SU-DHL-6 (cell line): Measurements from ENCODE around the gene EFHC2.

Experiments used
- H2AFZ ChIP-seq: fragments of 200-600 bp; sonication (generic); 2 replicates; pipeline ENCODE4 v1.6.1; 2014; ENCODE audit warnings: low read depth, mild to moderate bottlenecking, moderate library complexity, mixed read lengths, antibody characterized with exemption, low read length; ENCODE audit not compliant: severe bottlenecking
- H3F3A ChIP-seq: fragments of 200-600 bp; shearing (Covaris generic); 2 replicates; pipeline ENCODE4 v1.6.0; 2016; ENCODE audit warnings: antibody characterized with exemption, mild to moderate bottlenecking; ENCODE audit not compliant: insufficient read depth
- H3K27ac ChIP-seq: fragments of 200-600 bp; sonication (generic); 2 replicates; pipeline ENCODE4 v1.5.1; 2016; ENCODE audit warnings: low read depth, mild to moderate bottlenecking, low read length, moderate library complexity, mixed read lengths
- H3K27me3 ChIP-seq: fragments of 200-600 bp; sonication (generic), shearing (Covaris generic); 2 replicates; pipeline ENCODE4 v1.6.0; 2014; ENCODE audit warnings: mild to moderate bottlenecking, low read length
- H3K36me3 ChIP-seq: fragments of 200-600 bp; sonication (generic); 2 replicates; pipeline ENCODE4 v1.6.1; 2014; ENCODE audit warnings: mild to moderate bottlenecking, low read length, mixed read lengths
- H3K4me2 ChIP-seq: fragments of 300-600, 200-600 bp; shearing (Covaris generic), sonication (generic); 2 replicates; pipeline ENCODE4 v1.6.0; 2014; ENCODE audit warnings: low read length, low read depth, mild to moderate bottlenecking; ENCODE audit not compliant: poor library complexity, severe bottlenecking
- H3K4me3 ChIP-seq: fragments of 200-600 bp; sonication (generic); 2 replicates; pipeline ENCODE4 v1.5.1; 2014; ENCODE audit warnings: antibody characterized with exemption, low read length, mild to moderate bottlenecking, mixed read lengths; ENCODE audit not compliant: insufficient read depth, poor library complexity, severe bottlenecking
- H3K79me2 ChIP-seq: fragments of 200-600 bp; sonication (generic); 2 replicates; pipeline ENCODE4 v1.6.1; 2014; ENCODE audit warnings: mild to moderate bottlenecking, low read length, moderate library complexity; ENCODE audit not compliant: insufficient read depth
- H3K9ac ChIP-seq: fragments of 200-600 bp; sonication (generic); 2 replicates; pipeline ENCODE4 v1.7.0; 2014; ENCODE audit warnings: mild to moderate bottlenecking, low read length
- H3K9me2 ChIP-seq: fragments of 200-600 bp; sonication (generic); replicated peaks from 2 replicates; pipeline ENCODE4 v1.6.1; 2014; ENCODE audit warnings: low read length; ENCODE audit not compliant: insufficient read depth
- H3K9me3 ChIP-seq: fragments of 200-600 bp; sonication (generic); 2 replicates; pipeline ENCODE4 v1.6.1; 2014; ENCODE audit warnings: low read length, mixed read lengths; ENCODE audit not compliant: insufficient read depth
- H4K20me1 ChIP-seq: fragments of 200-600 bp; sonication (generic); 2 replicates; pipeline ENCODE4 v1.6.1; 2014; ENCODE audit warnings: low read depth, mild to moderate bottlenecking, antibody characterized with exemption, low read length, moderate library complexity, mixed read lengths
- EZH2phosphoT487 ChIP-seq: fragments of 200-600 bp; sonication (generic), shearing (Covaris generic); conservative IDR thresholded peaks from 2 replicates; pipeline ENCODE4 v1.6.1; 2018; ENCODE audit warnings: mild to moderate bottlenecking, antibody characterized with exemption, low read length, moderate library complexity, mixed read lengths
- TF ChIP-seq, protein P1 (sequence below): fragments of 200-600 bp; sonication (generic); IDR thresholded peaks from one replicate; pipeline ENCODE4 v1.5.1; 2017; ENCODE audit warnings: antibody characterized with exemption, mild to moderate bottlenecking, low read length, moderate library complexity; ENCODE audit not compliant: insufficient read depth, poor library complexity, severe bottlenecking

Gene EFHC2, protein sequence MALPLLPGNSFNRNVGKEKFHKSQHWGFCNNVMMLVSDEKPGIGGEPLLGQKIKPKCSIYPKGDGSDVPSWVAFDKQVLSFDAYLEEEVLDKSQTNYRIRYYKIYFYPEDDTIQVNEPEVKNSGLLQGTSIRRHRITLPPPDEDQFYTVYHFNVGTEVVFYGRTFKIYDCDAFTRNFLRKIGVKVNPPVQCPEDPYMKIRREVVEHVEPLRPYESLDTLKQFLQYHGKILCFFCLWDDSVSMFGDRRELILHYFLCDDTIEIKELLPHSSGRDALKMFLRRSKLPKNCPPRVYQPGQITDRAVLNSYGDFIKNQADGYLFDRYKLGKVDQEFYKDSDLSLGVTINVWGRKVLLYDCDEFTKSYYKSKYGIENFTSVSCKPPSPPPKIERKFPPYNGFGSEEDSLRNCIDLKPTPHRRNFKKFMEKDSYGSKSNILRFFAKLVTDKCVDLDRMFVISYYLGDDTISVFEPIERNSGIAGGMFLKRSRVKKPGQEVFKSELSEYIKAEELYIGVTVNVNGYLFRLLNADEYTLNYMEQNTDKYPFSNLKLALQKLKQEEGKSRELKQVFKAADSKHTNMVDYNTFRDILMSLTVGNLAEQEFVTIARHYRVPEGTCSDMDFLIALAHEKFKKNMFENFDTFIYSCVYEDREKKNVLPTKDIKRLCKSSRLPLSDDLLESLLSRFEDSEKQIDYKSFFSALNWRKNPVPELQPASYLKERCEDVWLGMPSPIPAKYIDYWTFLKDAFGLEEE

DNA sequence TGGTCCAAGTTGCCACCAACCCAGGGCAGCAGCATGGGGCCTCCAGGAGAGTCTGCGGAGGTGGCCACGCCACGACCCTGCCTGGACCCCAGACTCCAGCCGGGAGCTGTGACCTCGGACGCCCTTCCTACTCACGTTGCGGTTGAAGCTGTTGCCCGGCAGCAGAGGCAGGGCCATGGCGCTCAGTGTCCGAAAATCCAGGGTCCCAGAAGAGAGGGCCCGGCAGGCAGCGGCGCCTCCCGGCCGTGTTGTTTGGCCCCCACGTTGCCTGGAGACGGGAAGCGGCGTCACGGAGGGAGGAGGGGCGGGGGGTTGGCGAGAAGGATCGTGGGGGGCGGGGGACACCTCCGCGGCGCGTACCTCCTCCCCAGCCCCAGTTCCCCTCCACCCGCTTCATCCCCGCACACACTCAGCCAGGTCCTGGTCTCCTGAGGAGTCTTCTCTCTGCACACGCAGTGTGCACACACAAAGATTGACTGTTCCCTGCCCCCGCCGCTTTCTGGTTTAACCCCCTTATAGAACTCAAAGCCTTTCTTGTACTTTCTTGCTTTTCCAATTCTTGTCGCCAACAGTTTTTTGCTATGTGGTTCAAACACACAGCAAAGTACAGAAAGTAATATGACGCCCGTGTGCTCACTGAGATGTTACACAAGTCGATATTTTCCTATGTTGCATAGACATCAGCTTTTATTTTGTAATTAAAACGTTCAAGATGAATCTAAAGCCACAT, at the start of gene EFHC2:
TSS of gene EFHC2 (minus strand) at position 261 of the 730 bp plus-strand sequence. CDS start at position 177, 84 bp downstream.
- TF ChIP-seq, protein P1, sequence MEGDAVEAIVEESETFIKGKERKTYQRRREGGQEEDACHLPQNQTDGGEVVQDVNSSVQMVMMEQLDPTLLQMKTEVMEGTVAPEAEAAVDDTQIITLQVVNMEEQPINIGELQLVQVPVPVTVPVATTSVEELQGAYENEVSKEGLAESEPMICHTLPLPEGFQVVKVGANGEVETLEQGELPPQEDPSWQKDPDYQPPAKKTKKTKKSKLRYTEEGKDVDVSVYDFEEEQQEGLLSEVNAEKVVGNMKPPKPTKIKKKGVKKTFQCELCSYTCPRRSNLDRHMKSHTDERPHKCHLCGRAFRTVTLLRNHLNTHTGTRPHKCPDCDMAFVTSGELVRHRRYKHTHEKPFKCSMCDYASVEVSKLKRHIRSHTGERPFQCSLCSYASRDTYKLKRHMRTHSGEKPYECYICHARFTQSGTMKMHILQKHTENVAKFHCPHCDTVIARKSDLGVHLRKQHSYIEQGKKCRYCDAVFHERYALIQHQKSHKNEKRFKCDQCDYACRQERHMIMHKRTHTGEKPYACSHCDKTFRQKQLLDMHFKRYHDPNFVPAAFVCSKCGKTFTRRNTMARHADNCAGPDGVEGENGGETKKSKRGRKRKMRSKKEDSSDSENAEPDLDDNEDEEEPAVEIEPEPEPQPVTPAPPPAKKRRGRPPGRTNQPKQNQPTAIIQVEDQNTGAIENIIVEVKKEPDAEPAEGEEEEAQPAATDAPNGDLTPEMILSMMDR = no peak
- no peak for TF ChIP-seq EZH2phosphoT487
- Histone ChIP-seq H3K9ac (no peak within 1 kb of the TSS), H3K9me3 (no peaks in the 10 kb centered on the region), H3K36me3 (no peaks in the 10 kb centered on the region), H3F3A (no peaks in the 10 kb centered on the region), H3K27ac (no peak within 1 kb of the TSS), H3K4me2 (peak within 1 kb of the TSS; percentile 15), H3K79me2 (no peaks in the 10 kb centered on the region), H4K20me1 (no peaks in the 10 kb centered on the region), H3K27me3 (no peaks in the 10 kb centered on the region), H2AFZ (no peak within 1 kb of the TSS), H3K9me2 (no peaks in the 10 kb centered on the region), H3K4me3 (no peak within 1 kb of the TSS)

DNA sequence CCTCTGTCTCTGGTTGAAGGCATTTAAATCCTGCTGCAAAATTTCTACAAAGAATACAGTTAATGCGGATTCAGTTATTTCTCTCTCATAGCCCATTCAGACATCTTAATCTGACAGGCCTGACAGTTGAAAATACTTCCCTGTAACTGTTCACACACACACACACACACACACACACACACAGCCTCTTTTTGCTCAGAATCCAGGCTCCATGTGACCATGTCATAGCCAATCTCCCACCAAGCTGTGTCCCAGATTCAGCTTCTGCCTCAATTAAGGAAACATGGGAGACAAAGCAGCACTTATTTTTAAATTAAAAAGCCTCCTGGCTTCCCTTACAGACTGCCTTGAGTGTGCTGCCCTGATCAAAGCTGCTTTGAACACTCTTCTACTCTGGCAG, 49.3 kb upstream of the EFHC2 start:
- no peaks in the 10 kb centered on the region for H3K9me2 ChIP-seq
- H3K4me3 ChIP-seq = no peak overlapping the region
- no peak overlapping the region for H3K4me2 ChIP-seq
- no peaks in the 10 kb centered on the region for H4K20me1 ChIP-seq
- H3F3A ChIP-seq = no peaks in the 10 kb centered on the region
- H3K79me2 ChIP-seq = no peaks in the 10 kb centered on the region
- H3K9ac ChIP-seq = no peak overlapping the region
- no peak overlapping the region for H2AFZ ChIP-seq
- H3K36me3 ChIP-seq = no peaks in the 10 kb centered on the region
- H3K27ac ChIP-seq = no peak overlapping the region
- H3K9me3 ChIP-seq = no peaks in the 10 kb centered on the region
- TF ChIP-seq, protein P1 = no peak
- no peak for TF ChIP-seq EZH2phosphoT487
- no peaks in the 10 kb centered on the region for H3K27me3 ChIP-seq

DNA sequence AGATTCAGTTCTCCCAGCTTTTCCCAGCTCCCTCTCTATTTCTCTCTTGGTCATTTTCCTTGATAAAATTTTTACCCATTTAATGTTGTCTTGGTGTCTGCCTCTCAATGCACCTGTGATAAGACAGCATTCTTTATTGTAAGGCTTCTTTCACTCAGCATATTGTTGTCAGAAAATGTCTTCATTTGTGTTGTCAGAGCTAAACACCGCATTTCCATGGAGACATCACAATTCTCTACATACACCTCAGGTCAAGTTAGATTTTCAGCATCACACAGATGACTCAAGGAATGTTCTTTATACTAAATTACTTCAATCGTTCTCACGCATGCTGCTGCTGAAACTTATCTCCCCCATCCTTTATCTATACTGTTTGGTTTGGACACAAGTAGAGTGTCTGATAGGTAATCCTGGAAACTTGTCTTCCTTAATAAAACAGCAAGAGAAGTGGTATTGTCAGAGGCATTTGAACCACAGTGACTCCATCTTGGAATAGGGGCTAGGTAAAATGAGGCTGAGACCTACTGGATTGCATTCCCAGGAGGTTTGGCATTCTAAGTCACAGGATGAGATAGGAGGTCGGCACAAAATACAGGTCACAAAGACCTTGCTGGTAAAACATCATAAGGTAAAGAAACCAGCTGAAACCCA, 41.3 kb upstream of the EFHC2 start:
- no peak overlapping the region for H3K9ac ChIP-seq
- no peak overlapping the region for H2AFZ ChIP-seq
- no peaks in the 10 kb centered on the region for H3K36me3 ChIP-seq

More for the DNA sequence above, 41.3 kb upstream of the EFHC2 start:
- Histone ChIP-seq H3K79me2 (no peaks in the 10 kb centered on the region), H3K27ac (no peak overlapping the region), H4K20me1 (no peaks in the 10 kb centered on the region), H3K9me2 (no peaks in the 10 kb centered on the region), H3K4me3 (no peak overlapping the region), H3K9me3 (no peaks in the 10 kb centered on the region), H3F3A (no peaks in the 10 kb centered on the region), H3K4me2 (no peak overlapping the region), H3K27me3 (no peaks in the 10 kb centered on the region)
- TF ChIP-seq, protein P1 = no peak
- TF ChIP-seq EZH2phosphoT487 = no peak
